Muscle of arm (tissue), 14 donors: Measurements from ENCODE around the gene QRICH2. TPM values are rescaled to one million over a fixed set of nuclear protein-coding genes. Genes with fewer than 3 reads are reported as not detected.
"Not testable (repeated sequence)": the region's sequence is repeated elsewhere in the genome, so short reads cannot be mapped to it uniquely, and the experiment has no call there.

Experiments
- DNase-seq: peaks from one replicate; pipeline ENCODE4 v3.0.0-alpha.2; 2013
- long read RNA-seq, 11 donors: transcript quantifications; one replicate each; lab custom pipeline, GENCODE V29; 2026
- polyA plus RNA-seq, 12 donors: library from polyadenylated mRNA; unstranded; fragments of 120-200 nt; gene quantifications; one replicate each; pipeline ENCODE4 v1.2.1, GENCODE V29; 2013; ENCODE audit not compliant: insufficient read length in 12 of 12

Gene QRICH2
- polyA plus RNA-seq, result 10 to 100 TPM in 1 of 12 donors, 1 to 10 TPM in 10, not detected in 1; 2.7 to 10.3 (median 3.4) TPM
- long read RNA-seq, donor 1, result 0 reads
- long read RNA-seq, donor 2, result 0 reads
- long read RNA-seq, donor 3, result 0 reads
- long read RNA-seq, donor 4, result 0 reads
- long read RNA-seq, donor 5, result 0 reads
- long read RNA-seq, donor 6, result 0 reads
- long read RNA-seq, donor 7, result 0 reads
- long read RNA-seq, donor 8, result 0 reads
- long read RNA-seq, donor 9, result 0 reads
- long read RNA-seq, donor 10, result 0 reads
- long read RNA-seq, donor 11, result 0 reads

GRCh38 chr17:76307966-76308338 lies at the start of gene QRICH2:
QRICH2 (minus strand) TSS chr17:76308276; CDS start chr17:76307998, 278 bp downstream.
- no peak for DNase-seq

- DNase-seq, result no peak
These were observed 49.6 kb upstream of the QRICH2 start for GRCh38 chr17:76357597-76358158.

GRCh38 chr17:76356803-76357456 lies 48.9 kb upstream of the QRICH2 start:
- no peak for DNase-seq

GRCh38 chr17:76354747-76355310 lies 46.8 kb upstream of the QRICH2 start:
- DNase-seq, result no peak

- DNase-seq, result no peak
These were observed 46.2 kb upstream of the QRICH2 start for GRCh38 chr17:76354317-76354729.

- peak; percentile 94 for DNase-seq
These were observed 45.7 kb upstream of the QRICH2 start, which contains the start of gene PRPSAP1 for GRCh38 chr17:76353599-76354316. PRPSAP1 (minus strand) TSS chr17:76353916; CDS start chr17:76353703, 213 bp downstream.

GRCh38 chr17:76353004-76353598 lies 45.0 kb upstream of the QRICH2 start:
- no peak for DNase-seq

- DNase-seq, result no peak
These were observed 43.5 kb upstream of the QRICH2 start for GRCh38 chr17:76351526-76352071.

- no peak for DNase-seq
These were observed 42.4 kb upstream of the QRICH2 start for GRCh38 chr17:76350463-76350862.

GRCh38 chr17:76346936-76347335 lies 38.9 kb upstream of the QRICH2 start:
- not testable (repeated sequence) for DNase-seq

GRCh38 chr17:76345377-76345974 lies 37.4 kb upstream of the QRICH2 start:
- no peak for DNase-seq

GRCh38 chr17:76343106-76343505 lies 35.0 kb upstream of the QRICH2 start:
- DNase-seq, result no peak

- DNase-seq, result no peak
These were observed 33.2 kb upstream of the QRICH2 start for GRCh38 chr17:76341301-76341700.

GRCh38 chr17:76337413-76337777 lies 29.3 kb upstream of the QRICH2 start:
- DNase-seq, result no peak

- DNase-seq, result no peak
These were observed 28.8 kb upstream of the QRICH2 start for GRCh38 chr17:76336756-76337412.

GRCh38 chr17:76335716-76336381 lies 27.8 kb upstream of the QRICH2 start:
- no peak for DNase-seq

GRCh38 chr17:76333673-76334505 lies 25.8 kb upstream of the QRICH2 start:
- DNase-seq, result no peak

- no peak for DNase-seq
These were observed 23.0 kb upstream of the QRICH2 start for GRCh38 chr17:76331083-76331482.

GRCh38 chr17:76329664-76330063 lies 21.6 kb upstream of the QRICH2 start:
- DNase-seq, result no peak
